NCI-H2227 (cell line): ENCODE results near the gene FOXF2.
A peak's percentile ranks its signal among the peaks of the same experiment; 100 is the strongest.

ENCODE experiments used
- DNase-seq: peaks from one replicate; lab custom pipeline; 2025; ENCODE audit not compliant: unreplicated experiment; lab: John Stamatoyannopoulos, UW

The FOXF2 gene

DNA sequence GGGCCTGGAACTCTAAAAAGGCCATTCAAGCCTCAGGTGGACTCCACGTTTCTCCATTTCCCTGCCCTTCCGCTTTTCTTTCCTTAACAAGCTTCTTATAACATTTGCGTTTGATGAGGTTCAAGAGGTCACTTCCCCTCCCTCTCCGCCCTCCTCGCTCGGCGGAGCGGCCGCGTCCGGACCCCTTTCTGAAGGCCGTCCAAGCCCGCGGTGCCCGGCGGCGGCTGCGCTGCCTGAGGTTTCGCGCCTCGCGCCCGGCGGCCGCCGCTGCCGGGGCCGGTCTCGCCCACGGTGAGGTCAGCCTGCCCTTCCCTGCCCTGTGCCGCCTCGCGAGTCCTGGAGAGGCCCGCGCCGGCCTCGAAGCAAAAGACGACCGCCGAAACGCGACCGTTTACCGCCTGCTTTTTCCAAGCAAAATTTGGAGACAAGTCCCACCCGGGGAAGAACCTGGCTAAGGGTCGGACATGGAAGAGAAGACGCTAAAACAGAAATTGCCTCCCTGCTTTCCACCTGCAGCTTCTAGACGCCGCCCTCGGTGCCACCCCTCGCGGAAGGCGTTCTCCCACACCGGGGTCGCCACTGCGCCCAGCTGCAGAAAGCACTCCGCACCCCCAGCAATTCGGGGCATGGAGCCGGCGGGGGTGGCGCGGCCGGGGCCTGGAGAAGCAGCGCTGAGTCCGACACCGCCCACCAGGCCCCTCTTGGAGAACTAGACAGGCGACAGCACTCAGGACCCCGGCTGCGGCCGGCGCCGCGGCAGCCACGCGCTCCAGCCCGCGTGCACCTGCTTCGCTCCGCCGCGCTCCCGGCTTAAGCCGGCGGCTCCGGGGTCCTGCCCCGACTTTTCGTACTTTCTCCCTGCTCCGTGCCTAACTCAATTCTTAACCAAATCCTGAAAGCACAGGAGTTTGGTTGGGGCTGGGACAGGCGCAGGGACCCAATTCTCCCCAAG is 11.0 kb upstream of the FOXF2 start:
- DNase-seq = no peak

- DNase-seq = no peak
These were observed 10.2 kb upstream of the FOXF2 start for GRCh38 chr6:1379017-1379787.

GRCh38 chr6:1379788-1380147 is 9.6 kb upstream of the FOXF2 start:
- DNase-seq = no peak

GRCh38 chr6:1380625-1381427 is 8.6 kb upstream of the FOXF2 start:
- DNase-seq = no peak

- DNase-seq = peak; percentile 58
These were observed 7.7 kb upstream of the FOXF2 start for GRCh38 chr6:1381481-1382330.

GRCh38 chr6:1382331-1382882 is 7.0 kb upstream of the FOXF2 start:
- DNase-seq = no peak

GRCh38 chr6:1382883-1383728 is 6.3 kb upstream of the FOXF2 start:
- DNase-seq = no peak

- no peak for DNase-seq
These were observed 5.4 kb upstream of the FOXF2 start for GRCh38 chr6:1383729-1384548.

- DNase-seq = no peak
These were observed 4.7 kb upstream of the FOXF2 start for GRCh38 chr6:1384549-1385128.

DNA sequence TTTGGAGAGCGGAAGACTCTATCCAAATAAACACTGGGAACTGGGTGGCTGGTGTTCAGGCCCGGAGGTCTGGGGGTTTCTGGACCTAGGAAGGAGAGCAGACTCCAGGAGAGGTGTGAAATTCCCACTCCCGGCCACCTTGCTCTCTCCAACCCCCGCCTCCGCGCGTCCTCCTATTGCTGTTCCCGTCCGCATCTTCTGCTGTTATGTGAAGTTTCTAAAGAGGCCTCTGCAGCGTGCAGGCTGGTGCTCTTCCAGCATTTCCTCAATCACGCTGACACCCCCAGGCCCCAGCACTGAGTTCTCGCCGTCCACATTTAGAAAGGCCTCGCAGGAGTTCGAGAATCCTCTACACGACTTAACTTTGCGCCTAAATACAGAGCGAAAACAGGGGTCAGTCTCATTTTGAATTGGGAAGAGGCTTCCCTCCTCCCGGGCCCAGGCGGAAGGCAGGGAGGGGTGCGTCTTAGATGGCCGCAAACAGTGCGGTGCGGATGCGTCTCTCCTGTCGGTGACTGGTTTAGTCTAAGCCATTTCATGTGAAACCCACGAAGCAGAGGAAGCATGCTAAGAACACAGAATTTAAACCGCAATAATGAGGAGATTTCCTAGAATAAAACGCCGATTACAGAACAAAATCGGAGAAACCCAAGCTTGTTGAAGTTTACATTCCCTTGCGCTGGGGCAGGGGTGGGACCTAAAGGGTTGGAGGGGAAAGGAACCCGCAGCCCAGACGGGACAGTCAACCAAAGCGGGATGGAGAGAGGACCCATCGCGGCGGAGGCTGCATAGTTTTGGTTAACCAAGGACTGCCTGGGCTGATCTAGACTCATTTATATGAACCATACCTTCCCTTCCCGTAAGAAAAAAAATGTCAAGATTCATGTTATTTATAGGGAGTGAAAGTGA is 4.0 kb upstream of the FOXF2 start:
- no peak for DNase-seq

DNA sequence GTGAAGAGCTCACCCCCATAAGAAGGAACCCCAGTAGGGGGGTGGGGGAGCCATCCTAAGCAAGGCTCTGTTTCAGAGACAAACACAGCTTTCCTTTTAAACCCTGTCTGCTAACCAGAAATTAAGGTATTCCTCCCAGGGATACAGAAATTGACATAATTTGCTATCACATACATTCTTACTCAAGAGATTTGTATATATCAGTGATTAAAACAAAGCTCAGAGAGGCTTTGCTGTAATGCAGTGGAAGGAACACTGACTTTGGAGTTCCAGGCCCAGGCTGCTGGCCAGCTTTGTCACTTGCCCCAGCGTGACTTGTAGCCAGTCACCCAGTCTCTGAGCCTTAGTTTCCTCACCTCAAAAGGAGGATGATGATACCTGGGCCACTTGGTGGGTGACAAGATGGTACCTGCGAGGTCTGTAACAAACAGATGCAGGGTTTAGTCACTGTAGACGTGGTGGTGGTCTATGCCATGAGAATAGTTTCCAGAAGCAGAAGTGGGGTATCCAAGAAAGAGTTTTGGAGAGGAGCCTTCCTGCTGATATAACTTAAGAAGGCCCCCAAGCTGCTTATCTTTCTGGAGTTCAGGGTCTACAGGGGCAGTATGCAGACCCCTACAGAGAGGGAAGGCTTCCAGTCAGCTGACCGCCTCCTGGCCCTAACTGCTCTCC is 3.2 kb upstream of the FOXF2 start:
- no peak for DNase-seq

DNA sequence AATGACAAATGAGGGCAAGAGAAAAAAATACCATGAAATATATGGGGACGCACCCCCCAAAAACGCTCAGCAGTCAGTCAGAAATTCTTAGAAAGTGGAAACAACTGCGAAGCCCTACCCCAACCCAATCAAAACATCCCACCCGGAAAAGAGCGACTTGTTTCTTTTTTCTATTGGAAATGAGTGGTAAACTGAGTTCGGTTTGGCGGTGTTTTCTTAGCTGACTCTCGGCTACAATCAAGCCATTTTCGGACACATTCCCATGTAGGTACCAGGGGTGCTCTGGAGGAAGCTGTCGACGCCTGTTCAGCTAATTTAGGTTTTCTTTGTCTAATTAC is 1.9 kb upstream of the FOXF2 start:
- no peak for DNase-seq

DNA sequence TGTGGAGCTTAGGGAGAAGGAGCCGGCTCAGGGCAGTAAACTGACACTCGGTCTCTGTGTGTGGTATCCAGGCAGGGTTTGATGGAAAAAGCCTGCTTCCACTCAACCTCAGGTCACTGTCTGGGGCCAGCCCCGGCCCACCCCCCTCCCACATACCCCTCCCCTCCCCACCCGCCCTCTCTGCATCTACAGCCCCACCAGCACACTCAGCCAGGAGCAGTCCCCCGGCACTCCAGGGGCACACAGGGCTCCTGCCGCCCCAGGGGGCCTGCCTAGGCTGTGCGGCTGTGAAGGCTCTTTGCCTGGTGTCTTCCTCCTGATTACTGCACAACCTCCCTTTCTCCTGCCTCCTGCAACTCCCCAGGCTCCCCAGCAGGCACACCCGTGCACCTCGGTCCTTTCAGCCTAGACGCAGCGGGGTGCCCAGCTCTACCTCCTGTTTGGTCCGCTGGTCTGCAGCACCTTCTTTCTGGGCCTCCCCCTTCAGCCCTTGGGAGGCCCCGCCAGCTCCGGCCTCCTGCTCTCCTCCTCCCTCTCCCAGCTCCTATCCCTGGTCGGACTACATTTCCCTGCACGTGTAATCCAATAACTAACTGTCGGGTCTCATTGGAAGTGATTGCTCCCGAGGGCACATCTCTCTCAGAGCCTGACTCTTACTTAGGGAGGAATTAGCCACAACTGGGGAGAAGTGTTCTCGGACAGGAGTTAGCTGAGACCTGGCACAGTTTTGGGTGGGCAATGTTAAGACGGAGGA is 1.3 kb upstream of the FOXF2 start:
- DNase-seq = no peak

- no peak for DNase-seq
These were observed 577 bp upstream of the FOXF2 start for GRCh38 chr6:1388630-1389368.
